Neutrophil (primary cell): ENCODE measurements around the gene ZNF32.

Experiments
- H3K27ac ChIP-seq: fragments of 200-600 bp; sonication (generic); 2 replicates; pipeline ENCODE4 v1.5.1; 2016; ENCODE audit warnings: mild to moderate bottlenecking, moderate library complexity
- H3K27me3 ChIP-seq: fragments of 200-600 bp; sonication (generic); 2 replicates; pipeline ENCODE4 v1.6.0; 2016; ENCODE audit warnings: mild to moderate bottlenecking
- H3K36me3 ChIP-seq: fragments of 200-600 bp; sonication (generic); 2 replicates; pipeline ENCODE4 v1.5.1; 2017
- H3K4me1 ChIP-seq, 2 experiments: fragments of 200-600 bp in 1 of 2; sonication (generic) in 1 of 2; 1 replicate in 1 of 2; 2 replicates in 1 of 2; pipeline versions ENCODE4 v1.5.1 to v1.6.1; 2013 to 2016; ENCODE audit warnings: low read depth in 1 of 2, low read length in 1 of 2, mild to moderate bottlenecking in 1 of 2, moderate library complexity in 1 of 2; ENCODE audit not compliant: control insufficient read depth in 1 of 2, insufficient read depth in 1 of 2
- H3K4me3 ChIP-seq, 2 experiments: fragments of 200-600 bp in 1 of 2; sonication (generic) in 1 of 2; 1 replicate in 1 of 2; 2 replicates in 1 of 2; pipeline ENCODE4 v1.5.1; 2013 to 2016; ENCODE audit warnings: low read depth in 1 of 2, low read length in 1 of 2, mild to moderate bottlenecking in 1 of 2, moderate library complexity in 1 of 2
- H3K9me3 ChIP-seq: fragments of 200-600 bp; sonication (generic); 2 replicates; pipeline ENCODE4 v1.5.1; 2016
- CTCF ChIP-seq: fragments of 200-600 bp; sonication (generic); IDR thresholded peaks from 2 replicates; pipeline ENCODE4 v1.5.1; 2016; ENCODE audit warnings: antibody characterized with exemption

The ZNF32 gene

DNA sequence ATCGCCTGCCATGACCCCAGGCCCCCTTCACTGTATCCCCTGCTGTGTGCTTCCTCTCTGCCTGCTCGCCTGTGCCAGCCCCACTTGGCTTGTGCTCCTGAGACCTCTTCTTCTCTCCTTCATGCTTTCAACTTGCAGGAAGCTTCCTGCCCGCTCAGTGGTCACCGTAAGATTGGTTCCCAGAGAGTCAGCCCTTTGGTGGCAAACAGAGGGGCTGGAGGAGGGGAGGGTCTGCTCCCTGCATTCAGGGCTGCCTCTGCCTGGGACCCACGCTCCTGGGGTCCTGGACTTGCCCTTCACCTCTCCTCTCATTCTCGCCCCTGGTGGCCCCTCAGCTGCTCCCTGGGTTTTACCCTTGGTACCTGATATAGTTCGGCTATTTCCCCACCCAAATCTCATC, 45.8 kb upstream of the ZNF32 start:
- no peaks in the 10 kb centered on the region for H3K36me3 ChIP-seq
- H3K9me3 ChIP-seq, result no peaks in the 10 kb centered on the region
- H3K27me3 ChIP-seq, result peaks cover 41% of the 10 kb centered on the region
- H3K4me3 ChIP-seq, result no peak overlapping the region
- H3K27ac ChIP-seq, result no peak overlapping the region
- TF ChIP-seq CTCF, result no peak
- H3K4me1 ChIP-seq, result peaks cover 9 to 11% of the 10 kb centered on the region in 2 experiments

DNA sequence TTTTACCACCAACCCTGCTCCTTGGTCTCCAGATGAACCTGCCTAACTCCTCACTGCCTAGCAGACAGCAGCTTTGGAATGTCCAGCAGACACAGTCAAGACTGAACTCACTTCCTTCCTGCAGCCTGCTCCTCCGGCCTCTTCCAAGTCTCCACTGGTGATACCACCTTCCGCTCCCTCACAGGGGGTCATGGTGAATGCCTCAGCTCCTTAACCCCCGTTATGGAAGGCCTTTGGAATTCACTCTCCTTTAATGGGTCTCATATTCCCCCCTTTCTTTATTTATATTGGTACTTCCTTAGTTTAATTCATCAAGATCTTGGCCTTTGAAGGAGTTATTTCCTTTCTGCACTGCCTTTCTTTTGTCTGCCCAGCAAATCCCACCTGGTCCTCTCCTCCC, 44.9 kb upstream of the ZNF32 start:
- no peak overlapping the region for H3K4me3 ChIP-seq
- no peaks in the 10 kb centered on the region for H3K36me3 ChIP-seq
- peaks cover 50% of the 10 kb centered on the region for H3K27me3 ChIP-seq
- peaks cover 14 to 15% of the 10 kb centered on the region in 2 experiments for H3K4me1 ChIP-seq
- no peaks in the 10 kb centered on the region for H3K9me3 ChIP-seq
- no peak for TF ChIP-seq CTCF
- no peak overlapping the region for H3K27ac ChIP-seq

- H3K27ac ChIP-seq, result no peak overlapping the region
- no peak for TF ChIP-seq CTCF
- no peak overlapping the region for H3K4me3 ChIP-seq
- no peaks in the 10 kb centered on the region for H3K36me3 ChIP-seq
- peaks cover 61% of the 10 kb centered on the region for H3K27me3 ChIP-seq
- H3K4me1 ChIP-seq, result peaks cover 14 to 15% of the 10 kb centered on the region in 2 experiments
- no peaks in the 10 kb centered on the region for H3K9me3 ChIP-seq
Observed at GRCh38 chr10:43692051-43692825, 43.6 kb upstream of the ZNF32 start.

GRCh38 chr10:43691485-43691884, 42.8 kb upstream of the ZNF32 start:
- Histone ChIP-seq H3K27ac (no peak overlapping the region), H3K4me1 (peaks cover 14 to 15% of the 10 kb centered on the region in 2 experiments), H3K4me3 (no peak overlapping the region), H3K36me3 (no peaks in the 10 kb centered on the region), H3K27me3 (peaks cover 61% of the 10 kb centered on the region), H3K9me3 (no peaks in the 10 kb centered on the region)
- TF ChIP-seq CTCF, result no peak

- Histone ChIP-seq H3K4me1 (peaks cover 14 to 15% of the 10 kb centered on the region in 2 experiments), H3K36me3 (no peaks in the 10 kb centered on the region), H3K4me3 (peak overlapping the region; percentile 54 to 61), H3K27ac (no peak overlapping the region), H3K9me3 (no peaks in the 10 kb centered on the region), H3K27me3 (peaks cover 61% of the 10 kb centered on the region)
- TF ChIP-seq CTCF, result peak; percentile 68
Observed at GRCh38 chr10:43689955-43690771, 41.5 kb upstream of the ZNF32 start.
